GM19239 (cell line): Measurements from ENCODE around the gene TTC36.
"Not testable (repeated sequence)": the region's sequence is repeated elsewhere in the genome, so short reads cannot be mapped to it uniquely, and the experiment has no call there.

Experiments used
- DNase-seq: peaks from one replicate; pipeline ENCODE4 v3.0.0; 2011; ENCODE audit warnings: low spot score; ENCODE audit not compliant: insufficient read length
- FAIRE-seq: peaks from 2 replicates; lab custom pipeline; 2011; peaks lifted over from hg19 to GRCh38; lab: Jason Lieb, UNC

The TTC36 gene

DNA sequence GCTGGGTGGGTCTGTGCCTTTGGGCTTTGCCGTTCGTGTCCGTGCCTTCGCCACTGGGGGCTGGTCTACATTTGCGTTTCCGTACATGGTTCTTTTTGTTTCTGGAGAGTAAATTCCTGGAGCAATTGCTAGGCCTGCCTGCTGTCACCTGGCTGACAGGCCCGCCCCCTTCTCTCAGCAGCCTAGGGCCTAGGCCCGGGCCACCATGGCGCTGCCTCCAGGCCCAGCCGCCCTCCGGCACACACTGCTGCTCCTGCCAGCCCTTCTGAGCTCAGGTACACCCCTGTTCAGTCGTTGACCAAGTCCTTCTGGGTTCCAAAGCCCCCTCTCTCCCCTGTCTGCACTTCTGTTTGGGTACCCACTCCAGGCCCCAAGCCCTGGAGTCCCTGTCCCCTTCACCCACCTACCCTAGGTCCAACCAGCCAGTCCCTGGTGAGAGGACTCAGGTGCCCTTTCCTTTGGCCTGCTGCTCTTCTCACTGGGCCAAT is 4.4 kb downstream of the TTC36 start:
- FAIRE-seq, result no peak
- DNase-seq, result no peak

DNA sequence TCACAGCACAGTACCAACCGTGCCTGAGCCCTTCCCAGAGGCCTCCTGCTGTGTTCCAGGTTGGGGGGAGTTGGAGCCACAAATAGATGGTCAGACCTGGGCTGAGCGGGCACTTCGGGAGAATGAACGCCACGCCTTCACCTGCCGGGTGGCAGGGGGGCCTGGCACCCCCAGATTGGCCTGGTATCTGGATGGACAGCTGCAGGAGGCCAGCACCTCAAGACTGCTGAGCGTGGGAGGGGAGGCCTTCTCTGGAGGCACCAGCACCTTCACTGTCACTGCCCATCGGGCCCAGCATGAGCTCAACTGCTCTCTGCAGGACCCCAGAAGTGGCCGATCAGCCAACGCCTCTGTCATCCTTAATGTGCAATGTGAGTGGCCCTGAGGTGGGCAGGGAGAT is 4.8 kb downstream of the TTC36 start:
- DNase-seq (no peak), FAIRE-seq (no peak)

DNA sequence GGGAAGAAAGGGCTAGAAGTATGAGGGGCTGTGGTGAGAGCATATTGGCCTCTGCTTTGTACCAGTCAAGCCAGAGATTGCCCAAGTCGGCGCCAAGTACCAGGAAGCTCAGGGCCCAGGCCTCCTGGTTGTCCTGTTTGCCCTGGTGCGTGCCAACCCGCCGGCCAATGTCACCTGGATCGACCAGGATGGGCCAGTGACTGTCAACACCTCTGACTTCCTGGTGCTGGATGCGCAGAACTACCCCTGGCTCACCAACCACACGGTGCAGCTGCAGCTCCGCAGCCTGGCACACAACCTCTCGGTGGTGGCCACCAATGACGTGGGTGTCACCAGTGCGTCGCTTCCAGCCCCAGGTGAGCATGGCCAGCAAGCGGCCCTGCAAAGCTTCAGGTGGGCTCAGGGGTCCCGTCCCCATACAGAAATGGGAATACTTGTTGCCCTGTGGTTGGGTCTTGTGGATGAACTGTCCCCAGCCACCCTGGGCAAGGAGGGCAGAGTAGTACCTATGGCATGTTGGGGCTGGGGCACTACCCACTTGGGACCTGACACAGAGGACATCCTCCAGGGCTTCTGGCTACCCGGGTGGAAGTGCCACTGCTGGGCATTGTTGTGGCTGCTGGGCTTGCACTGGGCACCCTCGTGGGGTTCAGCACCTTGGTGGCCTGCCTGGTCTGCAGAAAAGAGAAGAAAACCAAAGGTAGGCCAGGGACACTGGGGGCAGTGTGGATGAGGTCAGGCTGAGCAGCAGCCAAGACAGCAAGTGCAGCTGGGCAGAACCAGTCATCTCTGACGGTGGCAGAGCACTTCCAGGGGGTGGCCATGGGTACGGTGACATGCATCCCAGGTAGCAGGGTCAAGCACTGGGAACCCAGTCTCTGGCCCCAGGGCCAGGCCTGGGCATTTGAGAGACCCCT is 5.8 kb downstream of the TTC36 start:
- DNase-seq (no peak), FAIRE-seq (no peak)

DNA sequence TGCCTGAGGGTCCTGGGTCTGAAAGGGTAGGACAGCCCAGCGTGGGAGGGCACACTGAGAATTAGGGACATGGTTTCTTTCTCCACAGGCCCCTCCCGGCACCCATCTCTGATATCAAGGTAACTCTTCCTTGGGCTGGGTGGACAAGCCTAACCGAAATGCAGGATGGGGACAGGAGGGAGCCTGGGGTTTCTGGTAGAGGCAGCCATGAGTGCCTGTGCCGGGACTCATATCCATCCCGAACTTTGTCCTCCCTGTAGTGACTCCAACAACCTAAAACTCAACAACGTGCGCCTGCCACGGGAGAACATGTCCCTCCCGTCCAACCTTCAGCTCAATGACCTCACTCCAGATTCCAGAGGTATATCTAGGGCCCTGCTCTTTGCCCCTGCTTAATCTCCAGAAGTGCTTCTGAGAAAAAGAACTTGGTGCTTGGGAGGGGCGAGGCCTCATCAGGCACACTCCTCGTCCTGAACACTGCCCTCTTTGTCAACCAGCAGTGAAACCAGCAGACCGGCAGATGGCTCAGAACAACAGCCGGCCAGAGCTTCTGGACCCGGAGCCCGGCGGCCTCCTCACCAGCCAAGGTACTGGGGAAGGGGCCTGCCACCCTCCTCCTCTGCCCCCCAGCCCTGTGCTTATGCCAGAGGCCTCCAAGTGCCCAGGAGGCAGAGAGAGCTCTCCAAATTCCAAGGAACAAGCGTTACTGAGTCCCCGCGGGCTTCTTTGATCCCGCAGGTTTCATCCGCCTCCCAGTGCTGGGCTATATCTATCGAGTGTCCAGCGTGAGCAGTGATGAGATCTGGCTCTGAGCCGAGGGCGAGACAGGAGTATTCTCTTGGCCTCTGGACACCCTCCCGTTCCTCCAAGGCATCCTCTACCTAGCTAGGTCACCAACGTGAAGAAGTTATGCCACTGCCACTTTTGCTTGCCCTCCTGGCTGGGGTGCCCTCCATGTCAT is 6.8 kb downstream of the TTC36 start:
- no peak for FAIRE-seq
- no peak for DNase-seq

DNA sequence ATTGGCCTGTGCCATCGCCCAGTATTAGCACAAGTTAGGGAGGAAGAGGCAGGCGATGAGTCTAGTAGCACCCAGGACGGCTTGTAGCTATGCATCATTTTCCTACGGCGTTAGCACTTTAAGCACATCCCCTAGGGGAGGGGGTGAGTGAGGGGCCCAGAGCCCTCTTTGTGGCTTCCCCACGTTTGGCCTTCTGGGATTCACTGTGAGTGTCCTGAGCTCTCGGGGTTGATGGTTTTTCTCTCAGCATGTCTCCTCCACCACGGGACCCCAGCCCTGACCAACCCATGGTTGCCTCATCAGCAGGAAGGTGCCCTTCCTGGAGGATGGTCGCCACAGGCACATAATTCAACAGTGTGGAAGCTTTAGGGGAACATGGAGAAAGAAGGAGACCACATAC is 8.0 kb downstream of the TTC36 start:
- no peak for FAIRE-seq
- DNase-seq, result no peak

DNA sequence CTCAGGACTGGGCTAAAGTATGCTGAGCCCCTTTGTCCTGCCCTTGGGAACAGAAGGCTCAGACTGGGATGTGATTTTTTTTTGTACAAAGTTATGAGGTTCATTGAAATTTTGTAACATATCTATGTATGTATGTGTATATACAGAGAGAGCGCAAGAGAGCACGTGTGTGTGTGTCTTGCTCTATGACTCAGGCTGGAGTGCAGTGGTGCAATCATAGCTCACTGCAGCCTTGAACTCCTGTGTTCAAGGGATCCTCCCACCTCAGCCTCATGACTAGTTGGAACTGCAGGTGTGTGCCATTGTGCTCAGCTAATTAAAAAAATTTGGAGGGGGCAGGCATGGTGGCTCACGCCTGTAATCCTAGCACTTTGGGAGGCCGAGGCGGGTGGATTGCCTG is 9.5 kb downstream of the TTC36 start:
- no peak for FAIRE-seq
- no peak for DNase-seq

DNA sequence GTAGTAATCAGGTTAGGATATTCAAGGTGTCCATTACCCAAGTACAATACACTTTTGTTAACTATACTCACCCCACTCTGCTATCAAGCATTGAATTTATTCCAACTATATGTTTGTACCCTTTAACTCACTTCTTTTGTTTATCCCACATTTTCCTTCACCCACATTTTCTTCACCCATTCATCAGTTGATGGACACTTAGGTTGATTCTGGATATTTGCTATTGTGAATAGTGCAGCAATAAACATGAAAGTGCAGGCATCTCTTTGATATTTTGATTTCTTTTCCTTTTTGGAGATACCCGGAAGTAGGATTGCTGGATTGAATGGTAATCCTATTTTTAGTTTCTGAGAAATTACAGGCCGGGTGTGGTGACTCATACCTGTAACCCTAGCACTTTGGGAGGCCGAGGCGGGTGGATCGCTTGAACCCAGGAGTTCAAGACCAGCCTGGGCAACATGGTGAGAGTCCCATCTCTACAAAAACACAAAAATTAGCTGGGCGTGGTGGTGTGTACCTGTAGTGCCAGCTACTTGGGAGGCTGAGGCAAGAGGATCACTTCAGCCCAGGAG is 10.2 kb downstream of the TTC36 start:
- no peak for DNase-seq
- no peak for FAIRE-seq

DNA sequence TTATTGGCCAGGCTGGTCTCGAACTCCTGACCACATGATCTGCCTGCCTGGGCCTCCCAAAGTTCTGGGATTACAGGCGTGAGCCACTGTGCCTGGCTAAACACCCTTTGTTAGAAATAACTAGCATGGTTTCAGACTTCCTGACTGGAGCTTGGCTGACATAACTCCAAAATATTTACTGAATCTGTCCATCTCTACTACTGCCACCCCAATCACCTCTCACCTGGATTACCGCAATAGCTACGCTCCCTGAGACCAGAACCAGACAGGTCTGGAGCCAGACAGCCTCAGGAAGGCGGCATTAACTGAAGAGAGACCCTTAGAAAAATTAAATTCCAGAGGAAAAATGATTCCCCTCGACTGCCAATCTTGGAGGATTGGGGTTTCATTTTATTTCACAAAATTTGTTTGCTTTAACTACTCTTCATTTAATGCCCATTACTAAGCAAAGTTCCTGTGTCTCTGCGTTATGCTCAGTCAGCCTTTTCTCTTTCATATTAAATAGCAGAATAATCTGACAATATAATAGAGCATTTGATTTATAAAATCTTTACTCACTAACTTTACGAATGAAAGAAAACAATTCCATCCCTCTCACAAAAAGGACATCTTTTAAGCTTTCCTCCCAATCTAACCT is 16.9 kb downstream of the TTC36 start:
- FAIRE-seq, result no peak
- no peak for DNase-seq

DNA sequence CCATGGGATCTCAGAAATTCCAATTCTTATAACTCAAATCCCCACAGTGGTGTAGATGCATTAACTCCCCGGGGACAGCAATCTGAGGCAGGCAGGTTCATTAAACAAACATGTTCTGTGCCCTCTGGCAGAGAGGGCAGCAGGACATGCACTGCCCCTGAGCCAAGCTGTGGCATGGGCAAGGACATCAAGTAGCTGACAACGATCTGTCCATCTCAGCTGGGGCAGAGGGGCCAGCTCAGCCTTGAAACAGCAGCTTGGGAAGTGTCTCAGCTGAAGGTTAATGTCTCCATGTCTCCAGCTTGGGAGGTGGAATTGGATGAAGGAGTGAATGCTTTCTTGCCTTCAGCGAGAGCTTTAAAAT is 17.4 kb downstream of the TTC36 start:
- FAIRE-seq, result no peak
- DNase-seq, result no peak

DNA sequence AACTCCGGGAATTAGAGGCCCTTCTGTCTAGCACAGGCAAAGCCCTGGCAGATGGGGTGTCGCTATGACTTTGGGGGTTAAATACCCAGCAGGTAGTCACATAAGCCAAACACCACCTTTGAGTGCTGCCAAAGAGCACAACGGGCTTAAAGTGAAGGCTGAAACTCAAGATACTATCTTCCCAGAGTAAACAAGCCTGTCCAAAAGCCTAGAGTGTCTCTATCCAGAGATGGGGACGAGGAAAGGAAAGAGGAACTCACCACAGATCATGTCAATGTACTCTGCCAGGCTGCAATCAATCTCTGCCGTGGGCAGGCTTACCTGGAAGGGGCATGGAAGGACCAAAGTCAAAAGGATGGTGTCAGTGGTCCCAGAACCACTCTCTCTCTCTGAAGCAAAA is 18.3 kb downstream of the TTC36 start:
- no peak for FAIRE-seq

DNA sequence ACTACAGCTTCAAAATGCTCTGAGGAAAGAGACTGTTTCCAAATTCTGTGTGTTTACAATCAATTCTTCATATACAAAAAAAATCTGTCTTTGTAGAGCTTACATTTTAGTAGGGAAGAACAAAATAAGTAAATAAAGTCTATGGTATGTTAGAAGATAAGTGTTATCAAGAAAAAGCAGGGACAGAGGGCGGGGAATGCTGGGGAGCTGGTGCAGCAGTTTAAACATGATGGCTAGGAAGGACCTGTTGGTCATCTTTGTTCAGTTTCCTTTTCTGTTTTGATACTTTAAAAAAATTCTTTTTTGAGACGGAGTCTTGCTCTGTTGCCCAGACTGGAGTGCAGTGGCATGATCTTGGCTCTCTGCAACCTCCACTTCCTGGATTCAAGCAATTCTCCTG is 19.9 kb downstream of the TTC36 start:
- FAIRE-seq, result no peak
- DNase-seq, result no peak

More for the DNA sequence above, 18.3 kb downstream of the TTC36 start:
- DNase-seq, result no peak

DNA sequence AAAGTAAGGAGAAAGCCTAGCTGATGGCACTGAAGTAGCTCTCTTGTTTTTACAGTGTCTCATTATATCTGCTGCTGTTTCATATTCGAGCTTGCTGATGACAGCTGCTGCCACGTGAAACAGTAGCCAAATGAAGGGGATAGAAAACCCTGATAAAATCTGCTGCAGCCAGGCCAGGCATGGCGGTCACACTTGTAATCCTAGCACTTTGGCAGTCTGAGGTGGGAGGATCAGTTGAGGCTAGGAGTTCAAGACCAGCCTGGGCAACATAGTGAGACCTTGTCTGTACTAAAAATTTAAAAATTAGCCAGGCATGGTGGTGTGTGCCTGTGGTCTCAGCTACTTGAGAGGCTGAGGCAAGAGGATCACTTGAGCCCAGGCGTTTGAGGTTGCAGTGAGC is 25.1 kb downstream of the TTC36 start:
- FAIRE-seq, result no peak
- DNase-seq, result no peak

DNA sequence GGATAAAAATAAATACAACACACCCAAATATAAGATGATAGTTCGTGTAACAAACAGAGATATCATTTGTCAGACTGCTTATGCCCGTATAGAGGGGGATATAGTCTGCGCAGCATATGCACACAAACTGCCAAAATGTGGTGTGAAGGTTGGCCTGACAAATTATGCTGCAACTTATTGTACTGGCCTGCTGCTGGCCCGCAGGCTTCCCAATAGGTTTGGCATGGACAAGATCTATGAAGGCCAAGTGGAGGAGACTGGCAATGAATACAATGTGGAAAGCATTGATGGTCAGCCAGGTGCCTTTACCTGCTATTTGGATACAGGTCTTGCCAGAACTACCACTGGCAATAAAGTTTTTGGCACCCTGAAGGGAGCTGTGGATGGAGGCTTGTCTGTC is 33.5 kb downstream of the TTC36 start:
- FAIRE-seq, result no peak
- no peak for DNase-seq

DNA sequence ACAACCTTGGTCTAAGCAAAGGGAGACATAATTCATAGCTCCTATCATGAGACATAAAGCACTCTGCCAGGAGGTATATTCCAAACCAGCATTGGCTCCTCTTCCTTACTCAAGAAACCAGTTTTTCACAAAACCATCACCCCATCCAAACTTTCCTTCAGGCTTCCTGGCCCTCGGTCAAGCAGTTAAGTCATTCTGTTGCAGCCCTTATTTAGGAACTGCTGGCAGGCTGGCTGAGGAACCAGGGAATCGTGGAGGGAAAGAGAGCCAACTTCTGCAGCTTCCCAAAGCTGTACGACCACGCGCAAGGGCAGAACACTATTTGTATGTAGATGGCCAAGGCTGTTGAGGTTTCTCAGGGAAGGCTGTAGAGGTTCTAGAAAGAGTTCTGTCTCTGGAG is 37.8 kb downstream of the TTC36 start:
- FAIRE-seq (no peak), DNase-seq (no peak)

DNA sequence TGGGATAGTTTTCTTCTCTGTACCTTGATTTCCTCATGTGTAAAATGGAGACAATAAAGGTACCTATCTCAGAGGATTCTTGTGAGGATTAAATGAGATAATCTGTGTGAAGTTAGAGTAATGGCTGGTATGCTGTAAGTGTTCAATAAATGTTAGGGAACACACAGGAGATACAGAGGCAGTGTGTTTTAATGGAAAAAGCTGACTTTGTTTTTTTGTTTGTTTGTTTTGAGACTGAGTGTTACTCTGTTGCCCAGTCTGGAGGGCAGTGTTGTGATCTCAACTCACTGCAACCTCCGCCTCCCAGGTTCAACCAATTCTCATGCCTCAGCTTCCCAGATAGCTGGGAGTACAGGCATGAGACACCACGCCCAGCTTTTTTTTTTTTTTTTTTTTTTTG is 42.4 kb downstream of the TTC36 start:
- no peak for FAIRE-seq
- DNase-seq, result no peak

DNA sequence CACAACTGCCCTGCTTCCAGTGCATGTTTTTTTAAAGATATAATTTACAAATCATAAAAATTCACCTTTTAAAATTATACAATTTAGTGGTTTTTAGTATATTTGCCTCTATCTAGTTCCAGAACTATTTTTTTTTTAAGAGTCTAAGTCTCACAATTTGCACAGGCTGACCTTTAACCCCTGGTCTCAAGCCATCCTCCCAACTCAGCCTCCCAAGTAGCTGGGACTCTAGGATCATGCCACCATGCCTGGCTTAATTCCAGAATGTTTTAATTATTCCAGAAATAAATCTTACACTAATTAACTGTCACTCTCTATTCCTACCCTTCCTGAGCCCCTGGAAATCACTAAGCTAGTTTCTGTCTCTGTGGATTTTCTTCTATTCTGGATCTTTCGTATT is 43.5 kb downstream of the TTC36 start:
- FAIRE-seq, result no peak

DNA sequence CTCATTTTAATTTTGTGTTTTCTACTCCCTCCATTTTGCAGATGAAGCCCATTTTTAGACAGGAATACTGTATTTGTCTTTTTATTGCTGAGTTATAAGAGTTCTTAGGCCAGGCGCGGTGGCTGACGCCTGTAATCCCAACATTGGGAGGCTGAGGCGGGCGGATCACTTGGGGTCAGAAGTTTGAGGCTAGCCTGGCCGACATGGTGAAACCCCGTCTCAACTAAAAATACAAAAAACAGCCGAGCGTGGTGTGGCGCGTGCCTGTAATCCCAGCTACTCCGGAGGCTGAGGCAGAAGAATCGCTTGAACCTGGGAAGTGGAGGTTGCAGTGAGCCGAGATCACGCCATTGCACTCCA is 44.4 kb downstream of the TTC36 start:
- peak; percentile 70 for FAIRE-seq

More for the DNA sequence above, 43.5 kb downstream of the TTC36 start:
- DNase-seq, result no peak

DNA sequence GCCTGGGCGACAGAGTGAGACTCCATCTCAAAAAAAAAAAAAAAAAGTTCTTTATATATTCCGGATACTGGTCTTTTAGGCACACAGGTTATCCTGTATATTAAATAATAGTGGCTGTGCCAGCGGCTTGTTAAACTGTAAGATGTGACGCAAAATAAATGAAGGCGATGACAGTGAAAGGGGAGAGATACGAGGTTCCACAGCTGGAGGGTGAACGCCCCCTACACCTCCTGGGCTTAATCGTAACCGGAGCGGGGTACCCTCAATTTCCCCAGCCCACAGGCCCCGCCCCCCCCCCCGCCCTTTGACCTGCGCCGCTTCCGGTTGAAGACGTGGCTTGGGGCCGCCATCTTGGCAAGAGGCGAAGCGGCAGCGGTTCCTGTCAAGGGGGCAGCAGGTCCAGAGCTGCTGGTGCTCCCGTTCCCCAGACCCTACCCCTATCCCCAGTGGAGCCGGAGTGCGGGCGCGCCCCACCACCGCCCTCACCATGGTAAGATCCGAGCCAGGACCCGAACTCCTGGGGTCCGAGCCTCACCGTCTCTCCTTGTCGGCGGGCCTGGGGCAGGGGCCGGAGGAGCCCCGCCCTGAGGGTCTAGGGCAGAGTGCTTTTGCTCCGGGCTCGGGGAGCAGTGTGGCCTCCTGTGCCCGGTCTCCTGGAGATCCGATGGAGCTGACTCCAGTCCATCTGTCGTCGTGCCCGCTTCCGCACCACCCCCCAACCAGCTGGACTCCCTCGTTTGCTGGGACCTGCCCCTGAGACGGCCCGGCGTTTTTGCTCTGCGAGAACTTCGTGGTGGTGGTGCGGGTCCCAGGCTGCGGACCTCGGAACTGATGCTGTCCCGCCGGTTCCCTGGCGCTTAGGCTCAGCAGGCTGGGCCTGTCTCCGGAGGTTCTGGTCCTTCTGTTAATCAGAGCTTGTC is 45.0 kb downstream of the TTC36 start, which contains the start of gene ARCN1:
Gene ARCN1 (plus strand): TSS at position 349 of the 920 bp plus-strand sequence. CDS start 139 bp downstream, at position 488.
- FAIRE-seq, result peak; percentile 79
- DNase-seq, result peak; percentile 70

More for the DNA sequence above, 44.4 kb downstream of the TTC36 start:
- DNase-seq, result not testable (repeated sequence)

DNA sequence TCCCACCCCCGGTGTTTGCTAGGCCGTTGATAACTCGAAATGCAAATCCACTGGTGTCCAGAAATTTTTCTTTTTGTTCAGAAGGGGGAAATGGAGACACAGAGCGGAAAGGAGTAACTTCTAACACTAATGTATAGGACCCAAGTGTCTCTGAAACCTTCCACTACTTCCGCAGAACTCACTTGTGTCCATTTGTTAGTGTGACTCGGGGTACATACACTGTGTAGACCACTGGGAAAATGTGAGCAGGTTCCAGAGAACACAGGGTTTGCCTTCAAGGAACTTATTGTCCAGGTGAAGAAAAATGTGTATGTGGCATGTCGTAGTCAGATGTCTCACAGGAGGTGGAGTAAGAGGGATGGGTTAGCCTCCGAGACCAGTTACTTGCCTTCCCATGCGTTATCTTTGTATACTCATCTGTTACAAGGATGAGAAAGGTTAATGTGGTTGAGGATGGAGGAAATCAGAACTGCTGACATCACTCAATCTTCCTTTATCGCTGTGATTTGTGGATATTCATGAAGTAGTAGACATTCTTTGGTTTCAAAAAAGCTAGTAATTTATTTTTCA is 45.8 kb downstream of the TTC36 start:
- no peak for DNase-seq
- FAIRE-seq, result peak; percentile 73
